Measurements from ENCODE around the gene GSTCD. TPM values are rescaled to one million over a fixed set of nuclear protein-coding genes. Genes with fewer than 3 reads are reported as not detected.

GSTCD gene
- total RNA-seq, 4 donors from 2014 or later, result 6.2 to 11.9 (median 9.1) TPM

DNA sequence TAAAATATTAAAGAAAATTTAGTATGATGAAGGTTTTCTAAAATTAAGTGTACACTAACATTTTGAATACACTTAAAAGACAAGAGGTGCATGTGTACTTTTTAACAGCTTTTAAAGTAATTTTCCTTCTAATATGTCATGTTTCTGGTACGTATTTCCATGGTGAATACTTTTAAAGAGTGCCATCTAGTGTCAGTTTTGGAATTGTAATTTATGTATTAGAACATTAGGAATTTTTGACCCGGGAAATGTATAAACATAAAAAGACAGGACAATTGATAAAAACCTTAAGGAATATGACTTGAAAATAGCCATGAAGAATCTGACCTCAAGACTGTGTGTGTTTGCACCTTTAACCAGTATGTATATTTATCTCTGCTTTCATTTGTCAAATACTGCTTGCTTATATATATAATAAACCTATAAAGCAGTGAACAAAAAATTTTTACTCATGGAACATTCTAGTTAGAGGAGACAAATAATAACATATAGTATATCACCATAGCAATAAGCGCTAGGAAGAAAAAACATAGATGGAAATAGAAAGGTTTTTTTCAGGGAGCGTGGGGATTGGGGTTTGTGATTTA is 7.2 kb downstream of the GSTCD start:
- no peak for TF ChIP-seq CTCF (IDR thresholded peaks at IDR 0.05; ENCODE audit: low read depth)

DNA sequence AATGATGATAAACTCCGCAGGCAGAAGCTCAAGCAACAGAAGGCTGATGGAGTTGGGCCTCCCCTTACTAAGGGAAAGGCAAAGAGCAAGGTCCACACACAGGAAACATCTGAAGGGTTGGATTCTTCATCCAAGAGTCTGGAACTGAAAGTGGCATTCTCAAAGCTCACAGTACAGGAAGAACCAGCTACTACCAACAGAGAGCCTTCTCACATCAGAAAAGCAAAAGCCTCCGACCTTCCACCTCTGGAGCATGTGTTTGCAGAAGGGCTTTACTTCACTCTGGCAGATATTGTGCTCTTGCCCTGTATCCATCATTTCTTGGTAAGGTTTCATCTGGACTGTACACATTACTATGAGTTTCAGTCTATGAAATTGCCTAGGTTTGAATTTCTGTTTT is 10.6 kb downstream of the GSTCD start:
- TF ChIP-seq CTCF (IDR thresholded peaks at IDR 0.05; ENCODE audit: low read depth), result no peak

DNA sequence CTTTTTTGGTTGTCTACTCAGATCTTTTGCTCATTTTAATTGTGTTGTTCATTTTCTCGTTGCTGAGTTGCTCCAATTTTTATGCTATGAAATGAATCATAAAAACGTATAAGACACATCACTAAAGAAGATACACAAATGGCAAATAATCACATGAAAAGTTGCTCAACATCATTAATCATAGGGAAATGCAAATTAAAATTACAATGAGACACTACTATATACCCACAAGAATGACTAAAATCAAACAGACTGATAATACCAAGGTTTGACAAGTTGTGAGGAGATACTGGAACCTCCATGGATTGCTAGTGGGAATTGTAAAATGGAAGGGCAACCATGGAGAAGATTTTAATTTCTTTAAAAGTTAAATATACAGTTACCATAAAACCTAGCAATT is 17.0 kb downstream of the GSTCD start:
- TF ChIP-seq CTCF (IDR thresholded peaks at IDR 0.05; ENCODE audit: low read depth), result no peak

DNA sequence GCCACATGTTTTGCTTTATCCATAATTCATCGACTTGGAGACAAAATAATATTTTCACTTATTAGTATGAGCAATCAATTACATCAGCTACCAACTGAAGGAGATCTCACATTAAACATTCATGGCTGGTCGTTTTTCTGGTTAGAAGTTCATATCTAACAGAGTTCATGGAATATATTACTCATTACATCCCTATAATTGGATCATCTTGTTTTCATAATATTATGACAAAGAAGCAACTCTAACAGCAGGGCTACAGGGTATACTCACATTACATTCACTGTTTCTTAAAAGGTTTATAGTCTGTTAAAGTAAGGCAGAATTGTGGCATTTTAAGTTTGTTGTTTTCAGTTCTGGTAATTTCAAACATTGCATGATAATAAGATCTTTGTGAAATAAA is 33.0 kb downstream of the GSTCD start:
- no peak for TF ChIP-seq CTCF (IDR thresholded peaks at IDR 0.05; ENCODE audit: low read depth)

GRCh38 chr4:105748222-105748621 is 39.6 kb downstream of the GSTCD start:
- TF ChIP-seq CTCF (IDR thresholded peaks at IDR 0.05; ENCODE audit: low read depth), result no peak

- TF ChIP-seq CTCF (IDR thresholded peaks at IDR 0.05; ENCODE audit: low read depth), result no peak
Observed at GRCh38 chr4:105751718-105752299, 43.2 kb downstream of the GSTCD start.

GRCh38 chr4:105753361-105753760 is 44.8 kb downstream of the GSTCD start:
- no peak for TF ChIP-seq CTCF (IDR thresholded peaks at IDR 0.05; ENCODE audit: low read depth)

Measured in subcutaneous adipose tissue (tissue), 4 donors.